ENCODE results near the gene DAD1.
"Not testable (repeated sequence)": the region's sequence is repeated elsewhere in the genome, so short reads cannot be mapped to it uniquely, and the experiment has no call there.

DAD1 gene

GRCh38 chr14:22566845-22567244, 22.2 kb downstream of the DAD1 start:
- H3K27ac ChIP-seq (ENCODE audit: low read depth, low read length, poor library complexity, severe bottlenecking) = peak overlapping the region; percentile 85
- no peaks in the 10 kb centered on the region for H3K27me3 ChIP-seq (ENCODE audit: insufficient read depth, low read length)
- no peaks in the 10 kb centered on the region for H3K9me2 ChIP-seq (ENCODE audit: low read depth, low read length)
- peak overlapping the region; percentile 58 for H3K9ac ChIP-seq (ENCODE audit: low read length)
- peak overlapping the region; percentile 27; the same call in 1 of the 2 replicates for H3K4me2 ChIP-seq (ENCODE audit: low read length)
- no peak overlapping the region for H3K4me3 ChIP-seq (ENCODE audit: low read depth, low read length, poor library complexity, severe bottlenecking)
- TF ChIP-seq EZH2 (IDR thresholded peaks at IDR 0.05; ENCODE audit: borderline replicate concordance, low read length) (no peak), CTCF (IDR thresholded peaks at IDR 0.05; ENCODE audit: low read length) (no peak)
- H3K79me2 ChIP-seq (ENCODE audit: insufficient read depth, low read length) = no peaks in the 10 kb centered on the region
- no peaks in the 10 kb centered on the region for H3F3A ChIP-seq (ENCODE audit: insufficient read depth, low read length)
- H2AFZ ChIP-seq (ENCODE audit: low read length) = no peak overlapping the region
- H4K20me1 ChIP-seq (ENCODE audit: insufficient read depth, low read length) = no peaks in the 10 kb centered on the region
- no peaks in the 10 kb centered on the region for H3K9me3 ChIP-seq (ENCODE audit: low read length)
- peaks cover 47% of the 10 kb centered on the region; the same call in 1 of the 2 replicates for H3K36me3 ChIP-seq (ENCODE audit: insufficient read depth, low read length)
- H3K4me1 ChIP-seq (ENCODE audit: insufficient read depth, low read length, severe bottlenecking) = peaks cover 87% of the 10 kb centered on the region

- not testable (repeated sequence) for H2AFZ ChIP-seq (ENCODE audit: low read length); H3K27me3 ChIP-seq (ENCODE audit: insufficient read depth, low read length); H3K79me2 ChIP-seq (ENCODE audit: insufficient read depth, low read length); H4K20me1 ChIP-seq (ENCODE audit: insufficient read depth, low read length); H3F3A ChIP-seq (ENCODE audit: insufficient read depth, low read length); H3K9me3 ChIP-seq (ENCODE audit: low read length); H3K9me2 ChIP-seq (ENCODE audit: low read depth, low read length); H3K4me3 ChIP-seq (ENCODE audit: low read depth, low read length, poor library complexity, severe bottlenecking)
- Histone ChIP-seq H3K4me1 (ENCODE audit: insufficient read depth, low read length, severe bottlenecking) (peaks cover 92% of the 10 kb centered on the region), H3K9ac (ENCODE audit: low read length) (peak overlapping the region; percentile 58), H3K27ac (ENCODE audit: low read depth, low read length, poor library complexity, severe bottlenecking) (peak overlapping the region; percentile 85), H3K36me3 (ENCODE audit: insufficient read depth, low read length) (peaks cover 45% of the 10 kb centered on the region; the same call in 1 of the 2 replicates), H3K4me2 (ENCODE audit: low read length) (peak overlapping the region; percentile 47)
These were observed 22.8 kb downstream of the DAD1 start for GRCh38 chr14:22566266-22566665.

- H3K9me3 ChIP-seq (ENCODE audit: low read length) = no peaks in the 10 kb centered on the region
- TF ChIP-seq CTCF (IDR thresholded peaks at IDR 0.05; ENCODE audit: low read length) = no peak
- no peak for TF ChIP-seq EZH2 (IDR thresholded peaks at IDR 0.05; ENCODE audit: borderline replicate concordance, low read length)
- no peak overlapping the region for H3K4me3 ChIP-seq (ENCODE audit: low read depth, low read length, poor library complexity, severe bottlenecking)
- no peak overlapping the region for H2AFZ ChIP-seq (ENCODE audit: low read length)
- H3F3A ChIP-seq (ENCODE audit: insufficient read depth, low read length) = no peaks in the 10 kb centered on the region
- peaks cover 97% of the 10 kb centered on the region for H3K4me1 ChIP-seq (ENCODE audit: insufficient read depth, low read length, severe bottlenecking)
- no peaks in the 10 kb centered on the region for H3K27me3 ChIP-seq (ENCODE audit: insufficient read depth, low read length)
- H4K20me1 ChIP-seq (ENCODE audit: insufficient read depth, low read length) = no peaks in the 10 kb centered on the region
- no peaks in the 10 kb centered on the region for H3K9me2 ChIP-seq (ENCODE audit: low read depth, low read length)
- peak overlapping the region; percentile 47 for H3K4me2 ChIP-seq (ENCODE audit: low read length)
- no peaks in the 10 kb centered on the region for H3K79me2 ChIP-seq (ENCODE audit: insufficient read depth, low read length)
- peak overlapping the region; percentile 85 for H3K27ac ChIP-seq (ENCODE audit: low read depth, low read length, poor library complexity, severe bottlenecking)
- peaks cover 41% of the 10 kb centered on the region; the same call in 1 of the 2 replicates for H3K36me3 ChIP-seq (ENCODE audit: insufficient read depth, low read length)
- peak overlapping the region; percentile 58 for H3K9ac ChIP-seq (ENCODE audit: low read length)
These were observed 23.6 kb downstream of the DAD1 start for GRCh38 chr14:22565391-22565945.

- Histone ChIP-seq H3K9ac (ENCODE audit: low read length) (peak overlapping the region; percentile 58), H3K9me3 (ENCODE audit: low read length) (no peaks in the 10 kb centered on the region), H2AFZ (ENCODE audit: low read length) (no peak overlapping the region), H3K36me3 (ENCODE audit: insufficient read depth, low read length) (peaks cover 39% of the 10 kb centered on the region; the same call in 1 of the 2 replicates), H3K27ac (ENCODE audit: low read depth, low read length, poor library complexity, severe bottlenecking) (peak overlapping the region; percentile 85), H3K9me2 (ENCODE audit: low read depth, low read length) (no peaks in the 10 kb centered on the region), H3K79me2 (ENCODE audit: insufficient read depth, low read length) (no peaks in the 10 kb centered on the region), H3K27me3 (ENCODE audit: insufficient read depth, low read length) (no peaks in the 10 kb centered on the region), H3K4me2 (ENCODE audit: low read length) (peak overlapping the region; percentile 47), H3K4me3 (ENCODE audit: low read depth, low read length, poor library complexity, severe bottlenecking) (no peak overlapping the region), H3K4me1 (ENCODE audit: insufficient read depth, low read length, severe bottlenecking) (peaks cover 93% of the 10 kb centered on the region), H3F3A (ENCODE audit: insufficient read depth, low read length) (no peaks in the 10 kb centered on the region), H4K20me1 (ENCODE audit: insufficient read depth, low read length) (no peaks in the 10 kb centered on the region)
- TF ChIP-seq EZH2 (IDR thresholded peaks at IDR 0.05; ENCODE audit: borderline replicate concordance, low read length) (no peak), CTCF (IDR thresholded peaks at IDR 0.05; ENCODE audit: low read length) (no peak)
These were observed 24.6 kb downstream of the DAD1 start for GRCh38 chr14:22564463-22564862.

Data from OCI-LY1 (cell line).